Psoas muscle (tissue), 8 donors: ENCODE measurements around the gene SV2B. TPM values are rescaled to one million over a fixed set of nuclear protein-coding genes. Genes with fewer than 3 reads are reported as not detected.

Experiments
- ATAC-seq, 4 donors: fragments of 200-7000 bp; cut with Tn5 transposase; one replicate each; pipeline ENCODE4 v1.9.1; 2020; ENCODE audit warnings: moderate library complexity in 3 of 4, mild to moderate bottlenecking in 2 of 4
- DNase-seq, 2 donors: peaks; one replicate each; pipeline ENCODE4 v3.0.0-alpha.2; 2020
- H3K27ac ChIP-seq: fragments of 200-600 bp; one replicate; pipeline ENCODE4 v1.8.0; 2022
- H3K27me3 ChIP-seq, 3 donors: fragments of 200-600 bp in 1 of 3; one replicate each; pipeline versions ENCODE4 v1.6.1 to v1.8.0; 2013 to 2022; ENCODE audit warnings: low read length in 2 of 3, mild to moderate bottlenecking in 2 of 3, moderate library complexity in 1 of 3; ENCODE audit not compliant: insufficient read depth in 3 of 3
- H3K36me3 ChIP-seq, 2 donors: fragments of 200-600 bp in 1 of 2; one replicate each; pipeline versions ENCODE4 v1.6.1 to v1.8.0; 2013 to 2022; ENCODE audit warnings: low read depth in 1 of 2, mild to moderate bottlenecking in 1 of 2, moderate library complexity in 1 of 2; ENCODE audit not compliant: insufficient read depth in 1 of 2
- H3K4me1 ChIP-seq: fragments of 200-600 bp; one replicate; pipeline ENCODE4 v1.8.0; 2022
- H3K4me3 ChIP-seq: fragments of 200-600 bp; one replicate; pipeline ENCODE4 v1.8.0; 2022; ENCODE audit warnings: mild to moderate bottlenecking
- H3K9me3 ChIP-seq: fragments of 200-600 bp; one replicate; pipeline ENCODE4 v1.8.0; 2022
- CTCF ChIP-seq: fragments of 200-600 bp; IDR thresholded peaks from one replicate; pipeline ENCODE4 v1.8.0; 2022; ENCODE audit warnings: antibody characterized with exemption
- WGBS, 3 donors: extraction: QIAGEN DNeasy Blood & Tissue Kit; methylation state at CpG; one replicate each; pipeline versions ENCODE4 v1.1.6 to v1.1.7; 2013; 5-methylcytosine and 5-hydroxymethylcytosine counted together
- intact Hi-C, 2 donors: fragments of 100-400 bp; cut with DNase I; formaldehyde crosslinking; loops; one replicate each; pipeline versions ENCODE4 v1.11.0 to v1.14.2; 2022
- polyA plus RNA-seq, 3 donors: library from polyadenylated mRNA; stranded (reverse); fragments of 200-250 nt; gene quantifications; one replicate each; pipeline ENCODE4 v1.2.3, GENCODE V29; 2013
- total RNA-seq, 4 donors: library from RNA; stranded (reverse); fragmentation: NEBNext Ultra II Directional in 2 of 4; extraction: Animal tissue kit (Norgen Biotek cat#: 25700) in 2 of 4; gene quantifications; one replicate each; pipeline versions ENCODE4 v1.2.1 to v1.2.4, GENCODE V29; 2021 to 2023
- donor health status: healthy with polysubstance abuse.
- donor health status: DM: no; HTN: no; CAD: no; lungs with moderate emphysema.
- donor health status: Bipolar disorder and iron deficiency.
- donor health status: healthy.
- donor health status: DM: yes; HTN: yes; CAD: no.
- donor health status: DM: no; HTN: no; CAD: no.
- donor health status: DM: no; HTN: no; CAD: no.
- donor health status: DM: yes; HTN: yes; CAD: no.

Gene SV2B
- total and polyA plus RNA-seq, 7 donors: 0.25 to 10.1 (median 2.1) TPM

GRCh38 chr15:91068966-91069365 lies 31.1 kb upstream of the SV2B start:
- Histone ChIP-seq H3K27me3 (peaks cover 0 to 10% (median 0%) of the 10 kb centered on the region in 3 donors), H3K27ac (no peak overlapping the region), H3K4me1 (no peaks in the 10 kb centered on the region), H3K36me3 (no peaks in the 10 kb centered on the region), H3K9me3 (no peaks in the 10 kb centered on the region), H3K4me3 (no peak overlapping the region)
- ATAC-seq (no peak), DNase-seq (no peak)
- 65 to 76% (median 67%) methylated on average over 3 of the region's 3 CpGs for WGBS, 3 donors
- intact Hi-C loops: no loop called here
- TF ChIP-seq CTCF: no peak

- no peaks in the 10 kb centered on the region for H3K9me3 ChIP-seq
- TF ChIP-seq CTCF: no peak
- H3K4me3 ChIP-seq: no peak overlapping the region
- intact Hi-C loops: no loop called here
- no peak overlapping the region for H3K27ac ChIP-seq
- no peaks in the 10 kb centered on the region for H3K36me3 ChIP-seq
- H3K27me3 ChIP-seq: peaks cover 0 to 10% (median 0%) of the 10 kb centered on the region in 3 donors
- WGBS, 3 donors: 84 to 89% (median 86%) methylated on average over 8 of the region's 8 CpGs
- no peak for DNase-seq
- no peaks in the 10 kb centered on the region for H3K4me1 ChIP-seq
- no peak for ATAC-seq
These were observed 29.2 kb upstream of the SV2B start for GRCh38 chr15:91070872-91071271.

GRCh38 chr15:91072161-91072560 lies 27.9 kb upstream of the SV2B start:
- whole genome bisulfite sequencing, 3 donors: 89 to 96% (median 93%) methylated on average over 4 of the region's 4 CpGs
- H3K27ac ChIP-seq: no peak overlapping the region
- DNase-seq (no peak), ATAC-seq (no peak)
- H3K9me3 ChIP-seq: no peaks in the 10 kb centered on the region
- no peak for TF ChIP-seq CTCF
- intact Hi-C loops: no loop called here
- no peaks in the 10 kb centered on the region for H3K36me3 ChIP-seq
- peaks cover 0 to 10% (median 0%) of the 10 kb centered on the region in 3 donors for H3K27me3 ChIP-seq
- H3K4me1 ChIP-seq: no peaks in the 10 kb centered on the region
- no peak overlapping the region for H3K4me3 ChIP-seq

- no peak for TF ChIP-seq CTCF
- DNase-seq: no peak
- 55 to 65% (median 57%) methylated on average over 2 of the region's 2 CpGs for WGBS, 3 donors
- no peak for ATAC-seq
- no peaks in the 10 kb centered on the region for H3K4me1 ChIP-seq
- no peaks in the 10 kb centered on the region for H3K36me3 ChIP-seq
- H3K27ac ChIP-seq: no peak overlapping the region
- peaks cover 0 to 10% (median 0%) of the 10 kb centered on the region in 3 donors for H3K27me3 ChIP-seq
- intact Hi-C loops: no loop called here
- H3K4me3 ChIP-seq: no peak overlapping the region
- H3K9me3 ChIP-seq: no peaks in the 10 kb centered on the region
These were observed 27.0 kb upstream of the SV2B start for GRCh38 chr15:91073077-91073476.

GRCh38 chr15:91073768-91074167 lies 26.3 kb upstream of the SV2B start:
- intact Hi-C loops: no loop called here
- DNase-seq (no peak), ATAC-seq (no peak)
- TF ChIP-seq CTCF: no peak
- Histone ChIP-seq H3K27me3 (peaks cover 0 to 10% (median 0%) of the 10 kb centered on the region in 3 donors), H3K36me3 (no peaks in the 10 kb centered on the region), H3K4me3 (no peak overlapping the region), H3K9me3 (peaks cover 3% of the 10 kb centered on the region), H3K27ac (no peak overlapping the region), H3K4me1 (no peaks in the 10 kb centered on the region)
- WGBS, 3 donors: 94 to 100% (median 97%) methylated on average over 1 of the region's 1 CpG
